ENCODE measurements around the gene SMYD3. TPM values are rescaled to one million over a fixed set of nuclear protein-coding genes. Genes with fewer than 3 reads are reported as not detected.

Gene SMYD3
- total and polyA plus RNA-seq, 2 donors (not counting 1 experiment from before 2014, with no cell fraction given) = 69.4 to 83.1 TPM

- Histone ChIP-seq H3K27me3 (ENCODE audit: control insufficient read depth, insufficient read depth, low read length) (no peaks in the 10 kb centered on the region), H4K20me1 (ENCODE audit: control insufficient read depth, extremely low read depth, insufficient read depth, low read length) (no peaks in the 10 kb centered on the region), H3K27ac (ENCODE audit: insufficient read depth, low read length) (no peak overlapping the region), H3K4me3 (replicated peaks in 1 of 4; ENCODE audit: control extremely low read depth in 1 of 4, insufficient read depth in 1 of 4, low read depth in 3 of 4, low read length in 4 of 4) (no peak overlapping the region), H3K9ac (ENCODE audit: insufficient read depth, low read length) (no peak overlapping the region), H3K36me3 (ENCODE audit: control insufficient read depth, insufficient read depth, low read length) (no peaks in the 10 kb centered on the region), H3K79me2 (ENCODE audit: control insufficient read depth, insufficient read depth, low read length) (no peaks in the 10 kb centered on the region), H2AFZ (ENCODE audit: low read length) (no peak overlapping the region), H3K4me1 (ENCODE audit: control insufficient read depth, extremely low read depth, insufficient read depth, low read length) (no peaks in the 10 kb centered on the region), H3K4me2 (ENCODE audit: extremely low read depth, insufficient read depth, low read length) (no peak overlapping the region), H3K9me3 (ENCODE audit: control insufficient read depth, insufficient read depth, low read depth, low read length) (no peaks in the 10 kb centered on the region)
- DNase-seq (ENCODE audit: low read depth in 2 of 2) = no peak
- TF ChIP-seq CTCF (conservative IDR thresholded peaks at IDR 0.05 in 1 of 2, IDR thresholded peaks at IDR 0.05 in 1 of 2; ENCODE audit: low read depth in 1 of 2, low read length in 2 of 2) (no peak), EZH2 (IDR thresholded peaks at IDR 0.05; ENCODE audit: low read length, missing control alignments) (no peak)
Measured at GRCh38 chr1:245831518-245831917, 675.6 kb downstream of the SMYD3 start.

- no peaks in the 10 kb centered on the region for H4K20me1 ChIP-seq (ENCODE audit: control insufficient read depth, extremely low read depth, insufficient read depth, low read length)
- H3K4me3 ChIP-seq (replicated peaks in 1 of 4; ENCODE audit: control extremely low read depth in 1 of 4, insufficient read depth in 1 of 4, low read depth in 3 of 4, low read length in 4 of 4) = no peak overlapping the region
- no peak overlapping the region for H3K4me2 ChIP-seq (ENCODE audit: extremely low read depth, insufficient read depth, low read length)
- TF ChIP-seq EZH2 (IDR thresholded peaks at IDR 0.05; ENCODE audit: low read length, missing control alignments) (no peak), CTCF (conservative IDR thresholded peaks at IDR 0.05 in 1 of 2, IDR thresholded peaks at IDR 0.05 in 1 of 2; ENCODE audit: low read depth in 1 of 2, low read length in 2 of 2) (no peak)
- H3K9ac ChIP-seq (ENCODE audit: insufficient read depth, low read length) = no peak overlapping the region
- no peaks in the 10 kb centered on the region for H3K27me3 ChIP-seq (ENCODE audit: control insufficient read depth, insufficient read depth, low read length)
- H3K4me1 ChIP-seq (ENCODE audit: control insufficient read depth, extremely low read depth, insufficient read depth, low read length) = no peaks in the 10 kb centered on the region
- peak in 1 of 2 donors; percentile 58 for DNase-seq (ENCODE audit: low read depth in 2 of 2)
- H3K27ac ChIP-seq (ENCODE audit: insufficient read depth, low read length) = no peak overlapping the region
- H3K79me2 ChIP-seq (ENCODE audit: control insufficient read depth, insufficient read depth, low read length) = no peaks in the 10 kb centered on the region
- no peaks in the 10 kb centered on the region for H3K36me3 ChIP-seq (ENCODE audit: control insufficient read depth, insufficient read depth, low read length)
- no peak overlapping the region for H2AFZ ChIP-seq (ENCODE audit: low read length)
- no peaks in the 10 kb centered on the region for H3K9me3 ChIP-seq (ENCODE audit: control insufficient read depth, insufficient read depth, low read depth, low read length)
Measured at GRCh38 chr1:245829826-245830225, 677.3 kb downstream of the SMYD3 start.

GRCh38 chr1:245829194-245829593 lies 677.9 kb downstream of the SMYD3 start:
- no peak overlapping the region for H3K9ac ChIP-seq (ENCODE audit: insufficient read depth, low read length)
- no peaks in the 10 kb centered on the region for H3K79me2 ChIP-seq (ENCODE audit: control insufficient read depth, insufficient read depth, low read length)
- H3K4me2 ChIP-seq (ENCODE audit: extremely low read depth, insufficient read depth, low read length) = no peak overlapping the region
- no peaks in the 10 kb centered on the region for H4K20me1 ChIP-seq (ENCODE audit: control insufficient read depth, extremely low read depth, insufficient read depth, low read length)
- no peak overlapping the region for H2AFZ ChIP-seq (ENCODE audit: low read length)
- H3K36me3 ChIP-seq (ENCODE audit: control insufficient read depth, insufficient read depth, low read length) = no peaks in the 10 kb centered on the region
- H3K27ac ChIP-seq (ENCODE audit: insufficient read depth, low read length) = no peak overlapping the region
- no peaks in the 10 kb centered on the region for H3K4me1 ChIP-seq (ENCODE audit: control insufficient read depth, extremely low read depth, insufficient read depth, low read length)
- TF ChIP-seq EZH2 (IDR thresholded peaks at IDR 0.05; ENCODE audit: low read length, missing control alignments) = no peak
- no peak for TF ChIP-seq CTCF (conservative IDR thresholded peaks at IDR 0.05 in 1 of 2, IDR thresholded peaks at IDR 0.05 in 1 of 2; ENCODE audit: low read depth in 1 of 2, low read length in 2 of 2)
- H3K27me3 ChIP-seq (ENCODE audit: control insufficient read depth, insufficient read depth, low read length) = no peaks in the 10 kb centered on the region
- no peak for DNase-seq (ENCODE audit: low read depth in 2 of 2)
- no peaks in the 10 kb centered on the region for H3K9me3 ChIP-seq (ENCODE audit: control insufficient read depth, insufficient read depth, low read depth, low read length)
- no peak overlapping the region for H3K4me3 ChIP-seq (replicated peaks in 1 of 4; ENCODE audit: control extremely low read depth in 1 of 4, insufficient read depth in 1 of 4, low read depth in 3 of 4, low read length in 4 of 4)
